Activated T-cell treated with anti-CD3 and anti-CD28 coated beads for 4 hours (primary cell): ENCODE results near the gene ZNF786.
A peak's percentile ranks its signal among the peaks of the same experiment; 100 is the strongest.
"Not testable (repeated sequence)": the region's sequence is repeated elsewhere in the genome, so short reads cannot be mapped to it uniquely, and the experiment has no call there.

Experiments
- DNase-seq: peaks from one replicate; pipeline ENCODE4 v3.0.0-alpha.2; 2020

ZNF786 gene

GRCh38 chr7:149081914-149082313 lies 8.6 kb downstream of the ZNF786 start:
- DNase-seq, result no peak

- DNase-seq, result no peak
These were observed 12.9 kb downstream of the ZNF786 start for GRCh38 chr7:149077594-149077993.

GRCh38 chr7:149075286-149075685 lies 15.2 kb downstream of the ZNF786 start:
- DNase-seq, result no peak

- DNase-seq, result no peak
These were observed 16.2 kb downstream of the ZNF786 start for GRCh38 chr7:149074116-149074885.

- no peak for DNase-seq
These were observed 18.1 kb downstream of the ZNF786 start for GRCh38 chr7:149072438-149072775.

- DNase-seq, result peak; percentile 11
These were observed 18.7 kb downstream of the ZNF786 start for GRCh38 chr7:149071641-149072437.

- no peak for DNase-seq
These were observed 19.3 kb downstream of the ZNF786 start for GRCh38 chr7:149071182-149071635.

GRCh38 chr7:149070372-149071125 lies 20.0 kb downstream of the ZNF786 start:
- no peak for DNase-seq

GRCh38 chr7:149067869-149068268 lies 22.6 kb downstream of the ZNF786 start:
- no peak for DNase-seq

GRCh38 chr7:149063476-149063875 lies 27.0 kb downstream of the ZNF786 start:
- DNase-seq, result no peak

- not testable (repeated sequence) for DNase-seq
These were observed 28.2 kb downstream of the ZNF786 start for GRCh38 chr7:149062217-149062899.

GRCh38 chr7:149060156-149060555 lies 30.4 kb downstream of the ZNF786 start:
- DNase-seq, result no peak

- DNase-seq, result no peak
These were observed 36.6 kb downstream of the ZNF786 start for GRCh38 chr7:149053885-149054284.

GRCh38 chr7:149053384-149053783 lies 37.1 kb downstream of the ZNF786 start:
- no peak for DNase-seq

GRCh38 chr7:149050941-149051340 lies 39.6 kb downstream of the ZNF786 start:
- no peak for DNase-seq

GRCh38 chr7:149048805-149049204 lies 41.7 kb downstream of the ZNF786 start:
- DNase-seq, result no peak

GRCh38 chr7:149046416-149046815 lies 44.1 kb downstream of the ZNF786 start:
- DNase-seq, result no peak

- DNase-seq, result no peak
These were observed 46.6 kb downstream of the ZNF786 start for GRCh38 chr7:149043936-149044335.

- DNase-seq, result no peak
These were observed 49.2 kb downstream of the ZNF786 start for GRCh38 chr7:149041350-149041749.

GRCh38 chr7:149038641-149039040 lies 51.9 kb downstream of the ZNF786 start:
- not testable (repeated sequence) for DNase-seq

- no peak for DNase-seq
These were observed 53.8 kb downstream of the ZNF786 start for GRCh38 chr7:149036676-149037075.

- DNase-seq, result no peak
These were observed 59.1 kb downstream of the ZNF786 start for GRCh38 chr7:149031353-149031910.
